Epithelial cell of proximal tubule (primary cell): ENCODE data around the gene RXFP1. TPM values are rescaled to one million over a fixed set of nuclear protein-coding genes. Genes with fewer than 3 reads are reported as not detected.

ENCODE experiments used
- DNase-seq: peaks from one replicate; pipeline ENCODE4 v3.0.0-alpha.2; 2011; ENCODE audit warnings: low read depth
- H3K4me3 ChIP-seq: 2 replicates; pipeline ENCODE4 v1.5.1; 2011; ENCODE audit warnings: low read depth, mild to moderate bottlenecking, low read length
- total RNA-seq: library from RNA; depleted of rRNA; stranded (reverse); fragments of >200 nt; gene quantifications from 2 replicates; pipeline ENCODE4 v1.2.3, GENCODE V29; 2015
- TF ChIP-seq, protein P1 (sequence below): conservative IDR thresholded peaks from 2 replicates; pipeline ENCODE4 v1.5.1; 2012; ENCODE audit warnings: low read depth, mild to moderate bottlenecking, low read length

RXFP1 gene
- total RNA-seq, 1 donor from 2014 or later, result not detected

- TF ChIP-seq, protein P1, sequence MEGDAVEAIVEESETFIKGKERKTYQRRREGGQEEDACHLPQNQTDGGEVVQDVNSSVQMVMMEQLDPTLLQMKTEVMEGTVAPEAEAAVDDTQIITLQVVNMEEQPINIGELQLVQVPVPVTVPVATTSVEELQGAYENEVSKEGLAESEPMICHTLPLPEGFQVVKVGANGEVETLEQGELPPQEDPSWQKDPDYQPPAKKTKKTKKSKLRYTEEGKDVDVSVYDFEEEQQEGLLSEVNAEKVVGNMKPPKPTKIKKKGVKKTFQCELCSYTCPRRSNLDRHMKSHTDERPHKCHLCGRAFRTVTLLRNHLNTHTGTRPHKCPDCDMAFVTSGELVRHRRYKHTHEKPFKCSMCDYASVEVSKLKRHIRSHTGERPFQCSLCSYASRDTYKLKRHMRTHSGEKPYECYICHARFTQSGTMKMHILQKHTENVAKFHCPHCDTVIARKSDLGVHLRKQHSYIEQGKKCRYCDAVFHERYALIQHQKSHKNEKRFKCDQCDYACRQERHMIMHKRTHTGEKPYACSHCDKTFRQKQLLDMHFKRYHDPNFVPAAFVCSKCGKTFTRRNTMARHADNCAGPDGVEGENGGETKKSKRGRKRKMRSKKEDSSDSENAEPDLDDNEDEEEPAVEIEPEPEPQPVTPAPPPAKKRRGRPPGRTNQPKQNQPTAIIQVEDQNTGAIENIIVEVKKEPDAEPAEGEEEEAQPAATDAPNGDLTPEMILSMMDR, result no peak
- no peak for DNase-seq
- H3K4me3 ChIP-seq, result no peak overlapping the region
These were observed 167.1 kb downstream of the RXFP1 start for GRCh38 chr4:158688813-158689212.

Other genes with a start within 250 kb of the RXFP1 start
- gene C4orf46, start 150.0 kb downstream of the RXFP1 start, total RNA-seq, result 17.8 and 23.9 TPM in 2 replicates
- 7.1 and 9.2 TPM in 2 replicates for gene ETFDH, start 150.4 kb downstream of the RXFP1 start, total RNA-seq
- gene PPID, start 201.5 kb downstream of the RXFP1 start, total RNA-seq, result 51.0 and 54.0 TPM in 2 replicates
- gene FNIP2, start 247.1 kb downstream of the RXFP1 start, total RNA-seq, result 16.2 and 20.8 TPM in 2 replicates